WTC11 (cell line): ENCODE results near the gene NSUN3.

Source experiments
- ATF3 ChIP-seq: sonication (generic); formaldehyde crosslinking; conservative IDR thresholded peaks from 2 replicates; pipeline ENCODE4 v1.8.1; 2022; ENCODE audit warnings: mild to moderate bottlenecking, missing genetic modification reagents
- CTCF ChIP-seq: fragments of 200-600 bp; IDR thresholded peaks from 2 replicates; pipeline ENCODE4 v1.8.0; 2022; ENCODE audit warnings: antibody characterized with exemption
- JUN ChIP-seq: sonication (generic); formaldehyde crosslinking; IDR thresholded peaks from 2 replicates; pipeline ENCODE4 v1.8.0; 2023; ENCODE audit warnings: mild to moderate bottlenecking, missing genetic modification reagents
- NFATC4 ChIP-seq: fragments of 250-450 bp; sonication (Bioruptor Pico); IDR thresholded peaks from 2 replicates; pipeline ENCODE4 v1.9.0; 2021; ENCODE audit warnings: mild to moderate bottlenecking
- SOX15 ChIP-seq: fragments of 250-450 bp; sonication (Bioruptor Pico); IDR thresholded peaks from 2 replicates; pipeline ENCODE4 v1.9.0; 2021; ENCODE audit warnings: mild to moderate bottlenecking
- USF1 ChIP-seq: sonication (generic); formaldehyde crosslinking; IDR thresholded peaks from 2 replicates; pipeline ENCODE4 v1.8.0; 2022; ENCODE audit warnings: mild to moderate bottlenecking, missing genetic modification reagents
- ZBTB43 ChIP-seq: sonication (generic); formaldehyde crosslinking; IDR thresholded peaks from 2 replicates; pipeline ENCODE4 v1.8.1; 2023; ENCODE audit warnings: mild to moderate bottlenecking, missing genetic modification reagents
- ZNF121 ChIP-seq: sonication (generic); formaldehyde crosslinking; IDR thresholded peaks from 2 replicates; pipeline ENCODE4 v1.8.0; 2023; ENCODE audit warnings: missing genetic modification reagents

GRCh38 chr3:94130690-94131089, 67.8 kb downstream of the NSUN3 start:
- TF ChIP-seq ATF3 (CRISPR knock-in tag): no peak
- no peak for TF ChIP-seq USF1 (CRISPR knock-in tag)
- no peak for TF ChIP-seq CTCF
- TF ChIP-seq SOX15 (CRISPR knock-in tag): no peak
- TF ChIP-seq NFATC4 (CRISPR knock-in tag): no peak
- no peak for TF ChIP-seq ZBTB43 (CRISPR knock-in tag)
- no peak for TF ChIP-seq ZNF121 (CRISPR knock-in tag)
- no peak for TF ChIP-seq JUN
